Esophagus muscularis mucosa (tissue), 3 donors: ENCODE results near the gene CNTNAP1.

ENCODE experiments used
- POLR2AphosphoS5 ChIP-seq, 2 donors: sonication (generic); formaldehyde crosslinking; IDR thresholded peaks; one replicate each; pipeline ENCODE4 v1.6.1; 2017; ENCODE audit warnings: antibody characterized with exemption in 2 of 2
- TF ChIP-seq, protein P1 (sequence below), 3 experiments: fragments of 200-600 bp in 2 of 3; fragments of 450-650 bp in 1 of 3; sonication (generic) in 2 of 3; IDR thresholded peaks; one replicate each; pipeline ENCODE4 v1.5.1; 2017 to 2019; ENCODE audit warnings: antibody characterized with exemption in 3 of 3, mild to moderate bottlenecking in 2 of 3, moderate library complexity in 1 of 3

- TF ChIP-seq, protein P1, sequence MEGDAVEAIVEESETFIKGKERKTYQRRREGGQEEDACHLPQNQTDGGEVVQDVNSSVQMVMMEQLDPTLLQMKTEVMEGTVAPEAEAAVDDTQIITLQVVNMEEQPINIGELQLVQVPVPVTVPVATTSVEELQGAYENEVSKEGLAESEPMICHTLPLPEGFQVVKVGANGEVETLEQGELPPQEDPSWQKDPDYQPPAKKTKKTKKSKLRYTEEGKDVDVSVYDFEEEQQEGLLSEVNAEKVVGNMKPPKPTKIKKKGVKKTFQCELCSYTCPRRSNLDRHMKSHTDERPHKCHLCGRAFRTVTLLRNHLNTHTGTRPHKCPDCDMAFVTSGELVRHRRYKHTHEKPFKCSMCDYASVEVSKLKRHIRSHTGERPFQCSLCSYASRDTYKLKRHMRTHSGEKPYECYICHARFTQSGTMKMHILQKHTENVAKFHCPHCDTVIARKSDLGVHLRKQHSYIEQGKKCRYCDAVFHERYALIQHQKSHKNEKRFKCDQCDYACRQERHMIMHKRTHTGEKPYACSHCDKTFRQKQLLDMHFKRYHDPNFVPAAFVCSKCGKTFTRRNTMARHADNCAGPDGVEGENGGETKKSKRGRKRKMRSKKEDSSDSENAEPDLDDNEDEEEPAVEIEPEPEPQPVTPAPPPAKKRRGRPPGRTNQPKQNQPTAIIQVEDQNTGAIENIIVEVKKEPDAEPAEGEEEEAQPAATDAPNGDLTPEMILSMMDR (IDR thresholded peaks at IDR 0.05) = no peak
- TF ChIP-seq POLR2AphosphoS5 (IDR thresholded peaks at IDR 0.05) = no peak
These were observed 4.3 kb downstream of the CNTNAP1 start for GRCh38 chr17:42686520-42687128.
